Prostate gland (tissue), 2 donors: ENCODE data around the gene DAAM1.

Experiments used
- POLR2A ChIP-seq: fragments of 450-650 bp; IDR thresholded peaks from one replicate; pipeline ENCODE4 v1.6.1; 2016; ENCODE audit warnings: antibody characterized with exemption, mild to moderate bottlenecking
- TF ChIP-seq, protein P1 (sequence below), 4 experiments: fragments of 200-600 bp in 2 of 4; fragments of 450-650 bp in 2 of 4; sonication (generic) in 2 of 4; IDR thresholded peaks; 1 replicate in 3 of 4; 2 replicates in 1 of 4; pipeline ENCODE4 v1.5.1; 2016 to 2019; ENCODE audit warnings: antibody characterized with exemption in 4 of 4, mild to moderate bottlenecking in 2 of 4, moderate library complexity in 2 of 4

DNA sequence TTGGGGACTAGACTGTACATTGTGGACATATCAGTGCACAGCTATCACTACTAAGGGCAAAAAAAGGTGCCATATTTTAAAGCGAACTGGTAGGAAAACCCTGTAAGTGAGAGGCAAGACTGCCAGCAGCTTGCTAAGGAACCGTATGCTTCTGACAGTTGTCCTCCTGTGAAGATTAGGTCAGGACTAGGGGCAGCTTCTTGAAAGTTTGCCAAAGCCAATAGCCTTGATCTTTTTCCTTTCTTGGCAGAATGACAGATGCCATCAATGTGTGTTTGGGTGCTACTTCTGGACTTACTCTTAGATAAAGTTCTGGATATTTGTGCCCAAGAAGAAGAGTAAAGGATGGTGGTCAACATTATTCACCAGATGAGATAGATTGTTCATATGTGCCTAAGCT lies 7.4 kb downstream of the DAAM1 start:
- TF ChIP-seq, protein P1, sequence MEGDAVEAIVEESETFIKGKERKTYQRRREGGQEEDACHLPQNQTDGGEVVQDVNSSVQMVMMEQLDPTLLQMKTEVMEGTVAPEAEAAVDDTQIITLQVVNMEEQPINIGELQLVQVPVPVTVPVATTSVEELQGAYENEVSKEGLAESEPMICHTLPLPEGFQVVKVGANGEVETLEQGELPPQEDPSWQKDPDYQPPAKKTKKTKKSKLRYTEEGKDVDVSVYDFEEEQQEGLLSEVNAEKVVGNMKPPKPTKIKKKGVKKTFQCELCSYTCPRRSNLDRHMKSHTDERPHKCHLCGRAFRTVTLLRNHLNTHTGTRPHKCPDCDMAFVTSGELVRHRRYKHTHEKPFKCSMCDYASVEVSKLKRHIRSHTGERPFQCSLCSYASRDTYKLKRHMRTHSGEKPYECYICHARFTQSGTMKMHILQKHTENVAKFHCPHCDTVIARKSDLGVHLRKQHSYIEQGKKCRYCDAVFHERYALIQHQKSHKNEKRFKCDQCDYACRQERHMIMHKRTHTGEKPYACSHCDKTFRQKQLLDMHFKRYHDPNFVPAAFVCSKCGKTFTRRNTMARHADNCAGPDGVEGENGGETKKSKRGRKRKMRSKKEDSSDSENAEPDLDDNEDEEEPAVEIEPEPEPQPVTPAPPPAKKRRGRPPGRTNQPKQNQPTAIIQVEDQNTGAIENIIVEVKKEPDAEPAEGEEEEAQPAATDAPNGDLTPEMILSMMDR (IDR thresholded peaks at IDR 0.05): no peak
- TF ChIP-seq POLR2A: no peak
